Urinary bladder (tissue), 4 donors: ENCODE results near the gene ZNF444. TPM values are rescaled to one million over a fixed set of nuclear protein-coding genes. Genes with fewer than 3 reads are reported as not detected.
"Not testable (repeated sequence)": the region's sequence is repeated elsewhere in the genome, so short reads cannot be mapped to it uniquely, and the experiment has no call there.

Source experiments
- DNase-seq: peaks from one replicate; pipeline ENCODE4 v3.0.0-alpha.2; 2015; ENCODE audit errors: extremely low spot score
- H3K27ac ChIP-seq: one replicate; pipeline ENCODE4 v1.5.1; 2013; ENCODE audit warnings: low read depth, mild to moderate bottlenecking, moderate library complexity
- H3K36me3 ChIP-seq: one replicate; pipeline ENCODE4 v1.6.1; 2013; ENCODE audit warnings: mild to moderate bottlenecking, moderate library complexity; ENCODE audit not compliant: insufficient read depth
- H3K4me1 ChIP-seq: one replicate; pipeline ENCODE4 v1.6.1; 2013; ENCODE audit warnings: mild to moderate bottlenecking, moderate library complexity; ENCODE audit not compliant: insufficient read depth
- H3K4me3 ChIP-seq: one replicate; pipeline ENCODE4 v1.5.1; 2013; ENCODE audit warnings: low read depth, low read length
- WGBS: extraction: QIAGEN DNeasy Blood & Tissue Kit; methylation state at CpG from one replicate; pipeline ENCODE4 v1.1.7; 2013; 5-methylcytosine and 5-hydroxymethylcytosine counted together
- polyA plus RNA-seq: library from polyadenylated mRNA; stranded (reverse); fragments of 200-250 nt; gene quantifications from one replicate; pipeline ENCODE4 v1.2.3, GENCODE V29; 2013
- total RNA-seq: library from RNA; depleted of rRNA; stranded (reverse); fragments of >200 nt; gene quantifications from one replicate; pipeline ENCODE4 v1.2.3, GENCODE V29; 2014
- donor health status: healthy with polysubstance abuse.
- donor health status: healthy.

The ZNF444 gene
- total and polyA plus RNA-seq, 2 donors: 11.7 to 44.5 TPM

DNA sequence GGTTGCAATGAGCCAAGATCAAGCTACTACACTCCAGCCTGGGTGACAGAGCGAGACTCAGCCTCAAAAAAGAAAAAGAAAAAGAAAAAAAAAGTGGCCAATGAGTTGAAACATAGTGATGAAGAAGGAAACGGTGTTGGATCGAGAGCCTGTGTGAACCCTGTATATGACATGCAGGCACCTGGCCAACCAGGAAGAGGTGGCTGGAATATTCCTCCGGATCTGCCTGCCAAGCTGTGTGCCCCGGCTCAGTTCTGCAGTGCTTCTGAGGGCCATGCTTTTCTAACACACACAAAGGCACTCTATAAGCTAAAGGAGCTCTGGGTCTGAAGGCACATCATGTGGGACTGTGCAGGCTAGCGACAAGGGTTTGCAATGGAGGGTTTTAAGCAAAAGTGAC, 3.7 kb upstream of the ZNF444 start:
- no peak for DNase-seq
- H3K4me3 ChIP-seq: no peak overlapping the region
- WGBS: 59% methylated on average over 6 of the region's 6 CpGs
- no peaks in the 10 kb centered on the region for H3K36me3 ChIP-seq
- no peak overlapping the region for H3K27ac ChIP-seq
- no peaks in the 10 kb centered on the region for H3K4me1 ChIP-seq

DNA sequence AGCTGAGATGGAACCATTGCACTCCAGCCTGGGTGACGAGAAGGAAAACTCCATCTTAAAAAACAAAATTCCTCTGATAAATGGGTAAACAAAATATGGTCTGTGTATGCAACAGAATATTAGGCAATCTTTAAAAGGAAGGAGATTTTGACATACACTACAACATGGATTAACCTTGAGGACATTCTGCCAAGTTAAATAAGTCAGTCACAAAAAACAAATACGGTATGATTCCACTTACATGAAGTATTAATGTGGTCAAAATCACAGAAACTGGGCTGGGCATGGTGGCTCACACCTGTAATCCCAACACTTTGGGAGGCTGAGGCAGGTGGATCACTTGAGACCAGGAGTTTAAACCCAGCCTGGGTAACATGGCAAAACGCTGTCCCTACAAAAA, 3.0 kb upstream of the ZNF444 start:
- DNase-seq: no peak
- Histone ChIP-seq H3K27ac (no peak overlapping the region), H3K36me3 (no peaks in the 10 kb centered on the region), H3K4me3 (no peak overlapping the region), H3K4me1 (no peaks in the 10 kb centered on the region)
- 67% methylated on average over 3 of the region's 3 CpGs for WGBS

DNA sequence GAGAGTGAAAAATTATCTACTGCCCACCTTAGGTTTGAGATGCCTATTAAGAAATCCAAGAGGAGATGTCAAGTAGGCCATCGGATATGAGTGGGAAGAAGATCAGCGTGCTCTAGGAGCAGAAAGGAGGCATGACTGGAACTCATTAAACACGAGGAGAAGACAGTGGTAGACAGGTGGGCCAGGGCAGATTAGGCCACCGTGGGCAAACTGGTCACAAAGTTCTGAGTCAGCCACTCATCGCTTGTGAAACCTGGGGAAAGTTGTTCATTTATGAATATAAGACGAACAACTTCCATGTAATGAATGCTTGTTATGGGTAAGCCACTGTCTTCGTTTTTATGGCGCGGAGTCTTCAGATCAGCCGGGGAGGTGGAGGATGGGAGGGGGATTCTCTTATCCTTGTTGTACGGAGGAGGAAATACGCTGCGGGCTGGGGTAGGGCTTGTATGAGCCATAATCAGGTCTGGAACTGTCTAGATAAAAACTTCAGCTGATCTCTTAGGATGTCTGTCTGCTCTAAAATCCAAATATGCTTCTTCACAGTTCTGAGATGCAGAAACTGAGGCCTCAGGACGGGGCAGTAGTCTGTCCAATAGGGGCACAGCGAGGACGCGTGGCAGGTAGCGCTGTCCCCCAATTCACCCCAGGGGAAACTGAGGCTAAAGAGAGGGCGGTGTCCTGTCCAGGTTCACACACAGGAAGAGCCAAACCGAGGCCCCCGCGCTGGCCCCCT, 1.1 kb upstream of the ZNF444 start:
- no peak for DNase-seq
- Histone ChIP-seq H3K27ac (peak overlapping the region; percentile 87), H3K4me1 (no peaks in the 10 kb centered on the region), H3K4me3 (peak overlapping the region; percentile 55), H3K36me3 (no peaks in the 10 kb centered on the region)
- 18% methylated on average over 22 of the region's 22 CpGs for WGBS

DNA sequence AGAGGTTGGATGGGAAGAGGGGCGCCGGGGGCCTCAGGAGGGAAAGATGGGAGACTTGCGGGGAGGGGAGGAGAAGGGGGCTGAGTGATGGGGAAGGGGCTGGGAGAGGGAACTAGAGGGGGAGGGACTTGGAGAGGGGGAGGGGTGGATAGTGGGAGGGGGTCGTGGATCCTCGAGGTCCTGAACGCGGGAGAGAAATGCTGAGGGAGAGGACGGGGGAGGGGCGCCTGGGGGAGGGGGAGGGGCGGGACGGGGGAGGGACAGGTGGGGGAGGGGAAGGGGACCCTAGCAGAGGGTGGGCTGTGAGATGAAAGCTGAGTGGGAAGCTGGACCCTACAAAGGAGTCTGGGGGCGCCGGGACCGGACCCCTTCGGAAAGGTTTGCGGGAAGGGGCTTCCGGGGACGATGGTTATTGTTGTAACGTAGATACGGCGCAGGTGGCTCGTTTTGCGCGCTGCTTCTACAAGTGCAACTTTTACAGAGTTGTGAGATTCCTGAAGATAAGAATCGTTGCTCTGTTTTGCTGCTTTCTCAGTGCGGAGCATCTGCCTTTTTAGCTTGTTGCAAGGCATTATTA, 418 bp downstream of the ZNF444 start:
- 1% methylated on average over 25 of the region's 26 CpGs for WGBS
- no peak overlapping the region for H3K27ac ChIP-seq
- peak overlapping the region; percentile 55 for H3K4me3 ChIP-seq
- H3K36me3 ChIP-seq: no peaks in the 10 kb centered on the region
- no peak for DNase-seq
- no peaks in the 10 kb centered on the region for H3K4me1 ChIP-seq

DNA sequence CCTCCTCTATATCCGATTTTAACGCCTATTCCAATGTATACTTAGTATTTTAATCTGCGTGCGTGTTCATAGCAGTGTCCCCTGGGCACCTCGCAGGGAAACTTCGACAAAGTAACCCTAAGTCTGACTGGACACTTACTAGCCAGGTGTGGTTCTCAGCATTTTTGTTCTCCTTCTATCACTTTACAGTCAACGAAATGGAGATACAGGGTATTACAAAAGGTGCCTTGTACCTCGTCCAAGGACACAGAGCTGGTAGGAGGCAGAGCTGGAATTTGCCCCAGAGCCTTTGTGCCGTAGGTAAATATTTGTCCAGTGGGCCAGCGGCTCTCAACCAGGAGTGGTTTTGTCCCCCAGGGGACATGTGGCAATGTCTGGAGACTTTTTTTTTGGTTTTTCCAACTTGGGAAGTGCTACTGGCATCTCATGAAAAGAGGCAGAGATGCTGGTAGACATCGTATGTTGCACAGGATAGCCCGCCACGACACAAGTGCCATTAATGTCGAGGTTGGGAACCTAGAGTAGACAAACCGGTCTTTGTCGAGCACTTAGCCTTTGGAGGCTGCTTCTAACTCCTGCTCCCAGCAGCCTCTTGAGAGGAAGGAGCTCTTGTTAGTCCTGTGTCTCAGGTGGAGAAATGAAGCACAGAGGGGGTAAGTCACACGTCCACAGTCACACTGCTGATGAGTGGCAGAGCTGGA, 1.1 kb downstream of the ZNF444 start:
- no peak overlapping the region for H3K27ac ChIP-seq
- H3K36me3 ChIP-seq: peaks cover 3% of the 10 kb centered on the region
- no peaks in the 10 kb centered on the region for H3K4me1 ChIP-seq
- DNase-seq: no peak
- WGBS: 52% methylated on average over 17 of the region's 17 CpGs
- H3K4me3 ChIP-seq: no peak overlapping the region

DNA sequence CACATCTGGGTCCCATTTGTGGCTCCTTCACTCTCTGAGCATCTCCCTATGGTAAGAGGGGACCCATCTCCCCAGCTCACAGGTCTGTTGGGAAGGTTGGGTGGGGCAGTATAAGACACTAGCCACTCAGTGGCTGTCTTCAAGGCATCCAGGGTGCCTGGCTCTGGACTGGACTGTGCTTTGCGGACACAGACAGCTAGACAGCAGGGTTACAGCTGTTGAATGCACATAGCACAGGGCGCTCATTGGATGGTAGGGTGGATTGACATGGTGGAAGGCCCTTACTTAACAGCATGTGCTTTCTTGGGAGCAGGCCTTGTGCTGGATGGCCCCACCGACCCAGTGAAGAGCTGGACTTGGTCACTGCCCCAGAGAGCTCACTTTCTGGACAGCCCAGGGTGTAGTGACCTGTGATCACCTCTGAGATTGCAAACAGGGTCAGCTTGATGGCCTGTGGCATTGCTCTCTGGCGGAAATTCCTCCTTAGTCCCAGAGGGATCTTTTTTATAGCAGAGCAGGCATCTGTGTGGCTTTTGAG, 1.9 kb downstream of the ZNF444 start:
- 72% methylated on average over 4 of the region's 4 CpGs for WGBS
- Histone ChIP-seq H3K4me1 (no peaks in the 10 kb centered on the region), H3K27ac (no peak overlapping the region), H3K4me3 (no peak overlapping the region), H3K36me3 (peaks cover 4% of the 10 kb centered on the region)
- no peak for DNase-seq

DNA sequence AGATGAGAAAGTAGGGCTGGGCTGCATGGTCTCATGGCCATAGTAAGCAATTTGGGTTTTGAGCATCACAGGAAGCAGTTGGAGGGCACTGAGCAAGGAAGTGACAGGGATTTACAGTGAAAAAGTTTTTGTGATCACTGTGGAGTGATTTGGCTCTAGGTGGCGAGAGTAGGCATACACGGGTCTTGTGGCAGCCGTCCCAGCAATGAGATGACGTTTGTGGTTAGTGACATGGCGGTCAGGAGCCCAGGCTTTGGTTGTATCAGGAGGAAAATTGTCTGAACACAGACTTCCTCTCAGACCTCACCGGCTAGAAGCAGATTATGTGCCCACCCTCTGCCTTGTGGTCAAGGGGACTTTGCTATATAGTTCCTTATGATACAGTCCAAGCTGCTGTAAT, 3.3 kb downstream of the ZNF444 start:
- H3K36me3 ChIP-seq: peaks cover 4% of the 10 kb centered on the region
- no peaks in the 10 kb centered on the region for H3K4me1 ChIP-seq
- H3K27ac ChIP-seq: no peak overlapping the region
- no peak for DNase-seq
- no peak overlapping the region for H3K4me3 ChIP-seq
- WGBS: 71% methylated on average over 6 of the region's 6 CpGs

DNA sequence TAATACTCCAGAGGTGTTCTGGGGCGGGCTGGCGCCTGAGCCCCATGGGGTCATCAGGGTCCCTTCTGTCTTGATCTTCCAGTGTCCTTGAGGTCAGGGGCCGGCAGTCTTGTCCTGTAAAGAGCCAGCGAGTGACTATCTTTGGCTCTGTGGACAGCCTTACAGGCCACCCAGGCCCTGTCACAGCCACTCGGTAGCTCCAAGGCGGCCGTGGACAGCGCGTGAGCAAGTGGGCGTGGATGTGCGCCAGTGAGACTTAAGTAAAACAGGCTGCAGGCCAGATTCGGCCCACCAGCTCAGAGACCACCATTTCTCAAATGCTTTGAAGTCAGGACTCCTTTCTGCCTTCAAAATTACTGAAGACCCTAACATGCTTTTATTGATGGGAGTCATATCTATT, 3.7 kb downstream of the ZNF444 start:
- Histone ChIP-seq H3K27ac (no peak overlapping the region), H3K4me1 (no peaks in the 10 kb centered on the region), H3K36me3 (peaks cover 4% of the 10 kb centered on the region), H3K4me3 (no peak overlapping the region)
- 90% methylated on average over 12 of the region's 12 CpGs for WGBS
- no peak for DNase-seq

DNA sequence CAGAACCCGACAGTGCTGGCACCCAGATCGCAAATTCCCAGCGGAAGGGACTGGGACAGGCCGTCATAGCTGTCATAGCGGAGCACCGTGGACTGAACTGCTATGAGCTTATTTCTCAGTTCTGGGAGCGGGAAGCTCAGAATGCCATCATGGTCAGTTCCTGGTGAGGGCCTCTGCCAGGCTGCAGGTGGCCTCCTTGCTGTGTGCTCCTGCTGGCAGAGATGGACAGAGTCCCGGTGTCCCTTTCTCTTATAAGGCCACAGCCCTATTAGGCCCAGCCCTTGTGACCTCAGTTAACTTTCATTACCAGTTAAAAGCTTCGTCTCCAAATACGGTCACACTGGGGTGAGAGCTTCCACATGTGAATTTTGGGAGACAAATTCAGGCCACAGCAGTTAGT, 4.6 kb downstream of the ZNF444 start:
- H3K4me1 ChIP-seq: no peaks in the 10 kb centered on the region
- H3K4me3 ChIP-seq: no peak overlapping the region
- peaks cover 4% of the 10 kb centered on the region for H3K36me3 ChIP-seq
- no peak for DNase-seq
- 93% methylated on average over 10 of the region's 10 CpGs for WGBS
- H3K27ac ChIP-seq: no peak overlapping the region

DNA sequence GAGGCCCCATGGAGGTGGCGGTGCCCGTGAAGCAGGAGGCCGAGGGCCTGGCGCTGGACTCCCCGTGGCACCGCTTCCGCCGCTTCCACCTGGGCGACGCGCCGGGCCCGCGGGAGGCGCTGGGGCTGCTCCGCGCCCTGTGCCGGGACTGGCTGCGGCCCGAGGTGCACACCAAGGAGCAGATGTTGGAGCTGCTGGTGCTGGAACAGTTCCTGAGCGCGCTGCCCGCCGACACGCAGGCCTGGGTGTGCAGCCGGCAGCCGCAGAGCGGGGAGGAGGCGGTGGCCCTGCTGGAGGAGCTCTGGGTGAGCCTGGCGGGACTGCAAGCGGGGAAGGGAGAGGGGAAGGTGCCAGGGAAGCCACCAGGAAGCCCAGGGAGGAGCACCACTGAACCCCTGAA, 5.8 kb downstream of the ZNF444 start:
- WGBS: 98% methylated on average over 31 of the region's 31 CpGs
- DNase-seq: no peak
- Histone ChIP-seq H3K27ac (no peak overlapping the region), H3K4me1 (no peaks in the 10 kb centered on the region), H3K4me3 (no peak overlapping the region), H3K36me3 (peaks cover 4% of the 10 kb centered on the region)

DNA sequence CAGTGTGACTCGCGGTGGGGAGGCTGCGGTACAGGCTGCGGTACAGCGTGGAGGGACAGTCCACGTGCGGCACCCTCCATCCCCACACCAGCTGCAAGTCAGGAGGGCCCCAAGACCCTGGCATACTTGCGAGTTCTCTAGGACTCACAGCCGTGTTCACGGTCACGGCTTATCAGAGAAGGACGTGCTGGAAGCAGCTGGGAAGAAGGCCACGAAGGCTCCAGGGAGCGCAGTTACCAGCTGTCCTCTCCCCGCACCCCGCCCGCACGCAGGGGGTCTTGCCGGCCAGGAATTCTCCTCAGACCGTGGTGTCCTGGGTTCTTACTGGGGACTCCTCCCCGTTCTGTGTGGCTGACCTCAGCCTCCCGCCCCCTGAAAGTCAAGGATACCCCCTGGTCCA, 6.2 kb downstream of the ZNF444 start:
- Histone ChIP-seq H3K36me3 (peaks cover 4% of the 10 kb centered on the region), H3K4me1 (no peaks in the 10 kb centered on the region), H3K4me3 (no peak overlapping the region), H3K27ac (no peak overlapping the region)
- 92% methylated on average over 22 of the region's 22 CpGs for WGBS
- no peak for DNase-seq

DNA sequence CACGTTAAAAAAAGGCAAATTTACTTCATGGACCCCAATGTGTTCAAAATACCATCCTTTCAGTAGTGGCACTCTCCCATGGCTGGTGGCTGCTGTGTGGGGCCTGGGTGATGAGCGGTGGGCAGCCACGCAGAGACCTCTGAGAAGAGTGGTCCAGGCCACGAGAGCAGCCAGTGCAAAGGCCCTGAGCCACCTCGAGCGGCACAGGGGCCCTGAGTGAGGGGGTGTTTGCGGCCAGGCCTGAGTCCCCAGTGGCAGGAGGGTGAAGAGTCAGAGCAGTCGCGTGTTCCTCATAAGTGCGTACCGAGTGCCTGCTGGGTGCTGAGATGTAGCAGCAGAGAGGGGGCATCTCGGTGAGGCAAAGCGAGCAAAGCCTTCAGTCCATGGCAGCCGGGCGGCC, 7.0 kb downstream of the ZNF444 start:
- H3K27ac ChIP-seq: no peak overlapping the region
- H3K4me1 ChIP-seq: no peaks in the 10 kb centered on the region
- peaks cover 4% of the 10 kb centered on the region for H3K36me3 ChIP-seq
- H3K4me3 ChIP-seq: no peak overlapping the region
- no peak for DNase-seq
- 98% methylated on average over 15 of the region's 15 CpGs for WGBS

DNA sequence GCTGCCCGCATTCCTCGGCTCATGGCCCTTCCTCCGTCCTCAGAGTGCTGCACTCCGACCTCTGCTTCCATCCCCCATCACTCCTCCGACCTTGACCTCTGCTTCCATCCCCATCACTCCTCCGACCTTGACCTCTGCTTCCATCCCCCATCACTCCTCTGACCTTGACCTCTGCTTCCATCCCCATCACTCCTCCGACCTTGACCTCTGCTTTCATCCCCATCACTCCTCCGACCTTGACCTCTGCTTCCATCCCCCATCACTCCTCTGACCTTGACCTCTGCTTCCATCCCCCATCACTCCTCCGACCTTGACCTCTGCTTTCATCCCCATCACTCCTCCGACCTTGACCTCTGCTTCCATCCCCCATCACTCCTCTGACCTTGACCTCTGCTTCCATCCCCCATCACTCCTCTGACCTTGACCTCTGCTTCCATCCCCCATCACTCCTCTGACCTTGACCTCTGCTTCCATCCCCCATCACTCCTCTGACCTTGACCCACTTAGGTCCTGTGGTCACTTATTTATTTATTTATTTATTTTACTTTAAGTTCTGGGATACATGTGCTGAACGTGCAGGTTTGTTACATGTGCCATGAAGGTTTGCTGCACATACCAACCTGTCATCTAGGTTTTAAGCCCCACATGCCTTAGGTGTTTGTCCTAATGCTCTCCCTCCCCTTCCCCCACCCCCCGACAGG, 8.0 kb downstream of the ZNF444 start:
- not testable (repeated sequence) for H3K27ac ChIP-seq, DNase-seq, H3K4me3 ChIP-seq, H3K4me1 ChIP-seq, H3K36me3 ChIP-seq
- 95% methylated on average over 12 of the region's 12 CpGs for WGBS
